HT1080 (cell line): ENCODE data around the gene C3. TPM values are rescaled to one million over a fixed set of nuclear protein-coding genes. Genes with fewer than 3 reads are reported as not detected.

Source experiments
- DNase-seq: peaks from one replicate; pipeline ENCODE4 v3.0.0-alpha.2; 2015; ENCODE audit warnings: low read depth
- total RNA-seq: library from RNA; depleted of rRNA; stranded (reverse); fragments of >200 nt; shearing (Covaris generic); gene quantifications from 2 replicates; pipeline ENCODE4 v1.2.3, GENCODE V29; 2014

Gene C3
- total RNA-seq, 1 experiment from 2014 or later = 0.14 TPM

GRCh38 chr19:6745965-6746364 lies 25.5 kb upstream of the C3 start:
- DNase-seq = no peak

- DNase-seq = no peak
Observed at GRCh38 chr19:6744381-6745301, 24.2 kb upstream of the C3 start.

GRCh38 chr19:6743714-6744380 lies 23.4 kb upstream of the C3 start:
- no peak for DNase-seq

GRCh38 chr19:6743066-6743465 lies 22.6 kb upstream of the C3 start:
- no peak for DNase-seq

- peak; percentile 27 for DNase-seq
Observed at GRCh38 chr19:6740589-6741343, 20.3 kb upstream of the C3 start.

GRCh38 chr19:6739883-6740588 lies 19.6 kb upstream of the C3 start:
- DNase-seq = no peak

GRCh38 chr19:6739390-6739882 lies 19.0 kb upstream of the C3 start, which contains the start of gene TRIP10:
Gene TRIP10 (plus strand): TSS chr19:6739680. CDS start chr19:6739762, 82 bp downstream.
- DNase-seq = peak; percentile 28

- no peak for DNase-seq
Observed at GRCh38 chr19:6738787-6739389, 18.4 kb upstream of the C3 start.

GRCh38 chr19:6737873-6738786 lies 17.7 kb upstream of the C3 start:
- DNase-seq = peak; percentile 71

GRCh38 chr19:6737284-6737872 lies 16.9 kb upstream of the C3 start, which contains the start of gene GPR108:
Gene GPR108 (minus strand): TSS chr19:6737580. CDS start chr19:6737576, 4 bp downstream.
- DNase-seq = peak; percentile 100

- no peak for DNase-seq
Observed at GRCh38 chr19:6736917-6737283, 16.4 kb upstream of the C3 start.

GRCh38 chr19:6736169-6736916 lies 15.9 kb upstream of the C3 start:
- peak; percentile 79 for DNase-seq

- DNase-seq = no peak
Observed at GRCh38 chr19:6735181-6735911, 14.9 kb upstream of the C3 start.

GRCh38 chr19:6734096-6734696 lies 13.7 kb upstream of the C3 start:
- peak; percentile 25 for DNase-seq

- DNase-seq = no peak
Observed at GRCh38 chr19:6733338-6734095, 13.1 kb upstream of the C3 start.

GRCh38 chr19:6732803-6733337 lies 12.4 kb upstream of the C3 start:
- no peak for DNase-seq
